Measurements from ENCODE around the gene RNF130. TPM values are rescaled to one million over a fixed set of nuclear protein-coding genes. Genes with fewer than 3 reads are reported as not detected.
A peak's percentile ranks its signal among the peaks of the same experiment; 100 is the strongest.

The RNF130 gene
- total RNA-seq, 1 experiment from 2014 or later = 58.5 TPM

GRCh38 chr5:180072256-180072548 is 643 bp upstream of the RNF130 start (continued):
- TF ChIP-seq, protein P1, sequence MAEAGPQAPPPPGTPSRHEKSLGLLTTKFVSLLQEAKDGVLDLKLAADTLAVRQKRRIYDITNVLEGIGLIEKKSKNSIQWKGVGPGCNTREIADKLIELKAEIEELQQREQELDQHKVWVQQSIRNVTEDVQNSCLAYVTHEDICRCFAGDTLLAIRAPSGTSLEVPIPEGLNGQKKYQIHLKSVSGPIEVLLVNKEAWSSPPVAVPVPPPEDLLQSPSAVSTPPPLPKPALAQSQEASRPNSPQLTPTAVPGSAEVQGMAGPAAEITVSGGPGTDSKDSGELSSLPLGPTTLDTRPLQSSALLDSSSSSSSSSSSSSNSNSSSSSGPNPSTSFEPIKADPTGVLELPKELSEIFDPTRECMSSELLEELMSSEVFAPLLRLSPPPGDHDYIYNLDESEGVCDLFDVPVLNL (CRISPR knock-in tag; IDR thresholded peaks at IDR 0.05; ENCODE audit: borderline replicate concordance, low read depth) = 0 out of 2 replicates have a peak, but pooled peaks have one; percentile 30
- TF ChIP-seq JUN (CRISPR knock-in tag; IDR thresholded peaks at IDR 0.05) = peak; percentile 93; the same call in 1 of the 2 replicates
- TF ChIP-seq ZNF532 (CRISPR knock-in tag; IDR thresholded peaks at IDR 0.05; ENCODE audit: borderline replicate concordance) = peak; percentile 79; the same call in 1 of the 2 replicates
- no peak for TF ChIP-seq ZMAT4 (CRISPR knock-in tag; IDR thresholded peaks at IDR 0.05)

DNA sequence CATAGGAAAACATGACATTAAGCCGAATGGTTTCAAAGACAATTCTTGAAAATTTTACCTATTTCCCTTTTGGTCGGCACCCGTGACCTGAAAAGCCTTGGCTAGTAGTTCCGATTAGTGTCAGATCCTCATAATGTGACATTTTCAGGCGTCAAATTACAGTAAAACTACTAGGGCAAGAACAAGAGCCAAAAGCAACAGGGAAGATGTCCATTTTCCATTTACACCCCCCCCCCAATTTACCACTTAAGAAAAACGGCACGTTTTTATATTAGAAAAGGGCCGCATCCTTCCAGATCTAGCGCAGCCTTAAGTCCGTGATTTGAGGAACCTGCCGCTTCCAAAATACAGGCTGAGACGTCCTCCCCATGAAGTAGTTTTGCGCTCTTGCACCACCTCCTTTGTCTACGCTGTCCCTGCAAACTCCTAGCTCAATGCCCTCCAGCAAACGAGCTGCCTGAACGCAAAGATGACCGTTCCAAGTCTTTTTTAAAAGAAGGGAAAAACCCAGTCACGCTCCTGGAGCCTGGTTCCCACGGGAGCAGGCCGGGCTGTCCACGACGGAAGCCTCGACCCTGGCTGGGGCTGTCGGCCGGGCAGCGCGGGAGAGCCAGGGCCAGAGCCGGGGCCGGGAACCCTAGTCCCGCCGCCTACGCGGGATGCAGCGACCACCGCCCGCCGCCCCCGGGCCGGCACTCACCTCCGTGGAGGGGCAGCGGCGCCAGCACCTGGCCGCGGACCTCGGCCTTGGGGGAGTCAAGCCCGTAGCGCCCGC is 616 bp downstream of the RNF130 start:
- H3K9me3 Mint-ChIP-seq = peaks cover 13% of the 10 kb centered on the region
- peak; percentile 9 for ATAC-seq
- CTCF ChIA-PET = interaction anchor here (0.7 to 1.4 kb wide), 3 partner anchors 44 to 269 kb away, joined by 3 read pairs; no protein-coding TSS in a partner anchor

More for the DNA sequence above, 616 bp downstream of the RNF130 start:
- H3K4me1 Mint-ChIP-seq = peaks cover 42% of the 10 kb centered on the region
- peak overlapping the region; percentile 88 for H3K4me3 Mint-ChIP-seq
- no peak for DNase-seq (ENCODE audit: low spot score)
- H3K27ac Mint-ChIP-seq = peak overlapping the region; percentile 69
- H3K36me3 Mint-ChIP-seq = peaks cover 13% of the 10 kb centered on the region
- POLR2A ChIA-PET = interaction anchor here (1.0 to 1.5 kb wide), 2 partner anchors 12 to 19 kb away, joined by 4 read pairs; no protein-coding TSS in a partner anchor
- peaks cover 40% of the 10 kb centered on the region for H3K27me3 Mint-ChIP-seq (ENCODE audit: low read depth)
- TF ChIP-seq USF1 (CRISPR knock-in tag; IDR thresholded peaks at IDR 0.05) (no peak), E2F5 (CRISPR knock-in tag; IDR thresholded peaks at IDR 0.05) (peak; percentile 63; the same call in 1 of the 2 replicates), ATF1 (CRISPR knock-in tag; IDR thresholded peaks at IDR 0.05) (no peak; the same call in 1 of the 2 replicates), CREM (CRISPR knock-in tag; IDR thresholded peaks at IDR 0.05) (peak; percentile 57; the same call in 1 of the 2 replicates), ELF4 (CRISPR knock-in tag; IDR thresholded peaks at IDR 0.05; ENCODE audit: low read depth) (peak; percentile 30; the same call in 1 of the 2 replicates), TEAD1 (CRISPR knock-in tag; IDR thresholded peaks at IDR 0.05) (peak; percentile 50; the same call in 1 of the 2 replicates), CREB1 (CRISPR knock-in tag; IDR thresholded peaks at IDR 0.05) (no peak), ZBTB43 (CRISPR knock-in tag; IDR thresholded peaks at IDR 0.05) (0 out of 2 replicates have a peak, but pooled peaks have one; percentile 42), ZBTB21 (CRISPR knock-in tag; IDR thresholded peaks at IDR 0.05; ENCODE audit: borderline replicate concordance) (0 out of 2 replicates have a peak, but pooled peaks have one; percentile 34), ZNF317 (CRISPR knock-in tag; IDR thresholded peaks at IDR 0.05; ENCODE audit: borderline replicate concordance, low read depth) (0 out of 2 replicates have a peak, but pooled peaks have one; percentile 24)
- TF ChIP-seq, protein P2, sequence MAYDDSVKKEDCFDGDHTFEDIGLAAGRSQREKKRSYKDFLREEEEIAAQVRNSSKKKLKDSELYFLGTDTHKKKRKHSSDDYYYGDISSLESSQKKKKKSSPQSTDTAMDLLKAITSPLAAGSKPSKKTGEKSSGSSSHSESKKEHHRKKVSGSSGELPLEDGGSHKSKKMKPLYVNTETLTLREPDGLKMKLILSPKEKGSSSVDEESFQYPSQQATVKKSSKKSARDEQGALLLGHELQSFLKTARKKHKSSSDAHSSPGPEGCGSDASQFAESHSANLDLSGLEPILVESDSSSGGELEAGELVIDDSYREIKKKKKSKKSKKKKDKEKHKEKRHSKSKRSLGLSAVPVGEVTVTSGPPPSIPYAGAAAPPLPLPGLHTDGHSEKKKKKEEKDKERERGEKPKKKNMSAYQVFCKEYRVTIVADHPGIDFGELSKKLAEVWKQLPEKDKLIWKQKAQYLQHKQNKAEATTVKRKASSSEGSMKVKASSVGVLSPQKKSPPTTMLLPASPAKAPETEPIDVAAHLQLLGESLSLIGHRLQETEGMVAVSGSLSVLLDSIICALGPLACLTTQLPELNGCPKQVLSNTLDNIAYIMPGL (CRISPR knock-in tag; IDR thresholded peaks at IDR 0.05) = peak; percentile 72; the same call in 1 of the 2 replicates
- TF ChIP-seq, protein P3, sequence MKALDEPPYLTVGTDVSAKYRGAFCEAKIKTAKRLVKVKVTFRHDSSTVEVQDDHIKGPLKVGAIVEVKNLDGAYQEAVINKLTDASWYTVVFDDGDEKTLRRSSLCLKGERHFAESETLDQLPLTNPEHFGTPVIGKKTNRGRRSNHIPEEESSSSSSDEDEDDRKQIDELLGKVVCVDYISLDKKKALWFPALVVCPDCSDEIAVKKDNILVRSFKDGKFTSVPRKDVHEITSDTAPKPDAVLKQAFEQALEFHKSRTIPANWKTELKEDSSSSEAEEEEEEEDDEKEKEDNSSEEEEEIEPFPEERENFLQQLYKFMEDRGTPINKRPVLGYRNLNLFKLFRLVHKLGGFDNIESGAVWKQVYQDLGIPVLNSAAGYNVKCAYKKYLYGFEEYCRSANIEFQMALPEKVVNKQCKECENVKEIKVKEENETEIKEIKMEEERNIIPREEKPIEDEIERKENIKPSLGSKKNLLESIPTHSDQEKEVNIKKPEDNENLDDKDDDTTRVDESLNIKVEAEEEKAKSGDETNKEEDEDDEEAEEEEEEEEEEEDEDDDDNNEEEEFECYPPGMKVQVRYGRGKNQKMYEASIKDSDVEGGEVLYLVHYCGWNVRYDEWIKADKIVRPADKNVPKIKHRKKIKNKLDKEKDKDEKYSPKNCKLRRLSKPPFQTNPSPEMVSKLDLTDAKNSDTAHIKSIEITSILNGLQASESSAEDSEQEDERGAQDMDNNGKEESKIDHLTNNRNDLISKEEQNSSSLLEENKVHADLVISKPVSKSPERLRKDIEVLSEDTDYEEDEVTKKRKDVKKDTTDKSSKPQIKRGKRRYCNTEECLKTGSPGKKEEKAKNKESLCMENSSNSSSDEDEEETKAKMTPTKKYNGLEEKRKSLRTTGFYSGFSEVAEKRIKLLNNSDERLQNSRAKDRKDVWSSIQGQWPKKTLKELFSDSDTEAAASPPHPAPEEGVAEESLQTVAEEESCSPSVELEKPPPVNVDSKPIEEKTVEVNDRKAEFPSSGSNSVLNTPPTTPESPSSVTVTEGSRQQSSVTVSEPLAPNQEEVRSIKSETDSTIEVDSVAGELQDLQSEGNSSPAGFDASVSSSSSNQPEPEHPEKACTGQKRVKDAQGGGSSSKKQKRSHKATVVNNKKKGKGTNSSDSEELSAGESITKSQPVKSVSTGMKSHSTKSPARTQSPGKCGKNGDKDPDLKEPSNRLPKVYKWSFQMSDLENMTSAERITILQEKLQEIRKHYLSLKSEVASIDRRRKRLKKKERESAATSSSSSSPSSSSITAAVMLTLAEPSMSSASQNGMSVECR (CRISPR knock-in tag; IDR thresholded peaks at IDR 0.05; ENCODE audit: borderline replicate concordance) = peak; percentile 67
